Fibroblast of skin of abdomen (primary cell): ENCODE results near the gene LRRC58. TPM values are rescaled to one million over a fixed set of nuclear protein-coding genes. Genes with fewer than 3 reads are reported as not detected.
"Not testable (repeated sequence)": the region's sequence is repeated elsewhere in the genome, so short reads cannot be mapped to it uniquely, and the experiment has no call there.

Source experiments
- DNase-seq: peaks from one replicate; pipeline ENCODE4 v3.0.0-alpha.2; 2013
- polyA plus RNA-seq, 2 experiments: library from polyadenylated mRNA; unstranded; fragments of 120-200 nt; gene quantifications; one replicate each; pipeline ENCODE4 v1.2.1, GENCODE V29; 2013; ENCODE audit not compliant: insufficient read length in 2 of 2

LRRC58 gene
- 14.0 TPM for polyA plus RNA-seq (2013, experiment 1 of 2; ENCODE audit: insufficient read length)
- polyA plus RNA-seq (2013, experiment 2 of 2; ENCODE audit: insufficient read length) = 13.2 TPM

DNA sequence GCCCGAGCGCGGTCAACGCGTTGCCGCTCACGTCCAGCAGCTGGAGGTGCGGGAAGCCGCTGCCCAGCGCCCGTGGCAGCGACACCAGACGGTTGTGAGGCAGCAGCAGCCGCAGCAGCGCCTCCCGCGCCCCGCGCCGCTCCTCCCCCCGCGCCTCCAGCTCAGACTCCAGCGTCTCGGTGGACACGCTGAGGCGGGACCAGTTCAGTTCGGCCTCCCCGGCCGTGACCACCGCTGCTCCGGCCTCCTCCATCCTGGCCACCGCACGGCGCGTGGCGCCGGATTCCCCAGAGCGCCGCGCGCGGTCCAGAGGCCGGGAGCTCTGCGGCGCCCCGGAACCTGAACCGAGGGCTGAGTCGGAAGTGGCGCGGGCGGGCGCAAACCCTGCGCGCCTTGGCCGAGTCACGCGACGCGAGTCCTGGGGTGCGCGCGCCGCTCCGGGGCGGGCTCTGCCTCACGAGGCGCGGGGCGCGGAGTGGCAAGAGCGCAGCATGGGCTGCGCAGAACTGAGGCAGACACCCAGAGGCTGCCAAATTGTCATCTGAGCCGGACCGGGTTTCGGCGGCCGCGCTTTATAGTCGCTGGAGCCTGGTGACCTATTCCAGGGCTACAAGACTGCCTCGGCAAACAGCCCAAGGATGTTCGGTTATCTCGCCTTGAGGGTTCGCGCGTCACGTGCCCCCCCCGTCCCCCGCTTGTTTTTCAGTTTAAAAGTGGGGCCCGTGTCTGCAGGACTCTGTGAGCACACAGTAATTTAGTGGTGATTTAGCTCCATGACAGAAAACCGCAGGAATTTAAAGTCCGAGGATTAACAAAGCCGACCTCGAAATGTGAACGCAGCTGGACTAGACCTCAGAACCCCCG is at the start of gene LRRC58:
TSS of gene LRRC58 (minus strand) at position 364 of the 864 bp plus-strand sequence. CDS start at position 253, 111 bp downstream.
- DNase-seq = peak; percentile 94

DNA sequence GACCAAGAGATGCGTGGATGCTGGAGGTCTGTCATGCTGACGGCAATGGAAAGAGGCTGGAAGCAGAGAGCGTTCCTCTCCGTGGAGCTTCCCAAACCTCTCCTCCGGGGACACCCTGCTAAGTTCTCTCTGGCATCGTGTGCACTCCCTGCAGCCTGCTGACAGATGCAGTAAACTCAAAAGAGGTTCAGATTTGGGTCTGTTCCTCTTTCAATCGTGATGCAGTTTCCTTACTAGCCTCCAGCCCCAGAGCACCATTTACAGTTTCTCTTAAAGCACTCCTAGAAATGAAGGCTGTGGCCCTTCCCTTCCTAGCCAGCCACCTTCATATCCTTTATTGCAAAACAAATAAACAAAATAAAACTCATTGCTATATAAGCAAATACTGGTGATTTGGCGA is 47.3 kb upstream of the LRRC58 start:
- DNase-seq = no peak

DNA sequence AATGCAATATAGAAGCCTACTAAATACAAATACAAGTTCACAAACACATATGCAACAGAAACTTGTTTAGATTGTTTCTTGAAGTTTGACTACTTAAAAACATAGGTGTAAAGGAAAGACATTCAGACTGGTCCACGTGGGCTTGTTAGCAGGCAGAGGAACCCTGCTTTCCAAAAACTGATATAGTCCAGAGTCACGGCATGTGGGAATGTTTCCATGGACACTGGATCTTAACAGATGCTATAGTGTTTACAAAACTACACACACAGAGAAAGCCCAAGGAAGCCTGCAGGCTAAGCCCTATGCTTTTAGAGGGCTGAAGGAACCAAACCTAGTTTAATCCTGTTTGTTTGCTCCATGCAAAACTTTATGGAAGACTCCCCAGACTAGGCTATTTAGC is 45.2 kb upstream of the LRRC58 start:
- no peak for DNase-seq

DNA sequence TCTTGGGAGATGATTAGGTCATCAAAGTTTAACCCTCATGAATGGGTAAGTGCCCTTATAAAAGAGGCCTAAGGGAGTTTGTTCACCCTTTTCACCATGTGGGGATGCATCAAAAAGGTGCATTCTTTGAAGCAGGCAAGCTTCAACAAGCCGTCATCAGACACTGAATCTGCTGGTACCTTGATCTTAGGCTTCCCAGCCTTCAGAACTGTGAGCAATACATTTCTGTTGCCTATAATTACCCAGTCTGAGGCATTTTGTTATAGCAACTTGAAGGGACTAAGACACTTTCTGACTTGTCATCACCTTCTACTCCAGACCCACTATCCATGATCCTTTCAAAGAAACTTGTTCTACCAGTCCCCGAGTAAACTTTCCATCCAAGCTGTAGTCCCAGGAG is 44.6 kb upstream of the LRRC58 start:
- DNase-seq = no peak

DNA sequence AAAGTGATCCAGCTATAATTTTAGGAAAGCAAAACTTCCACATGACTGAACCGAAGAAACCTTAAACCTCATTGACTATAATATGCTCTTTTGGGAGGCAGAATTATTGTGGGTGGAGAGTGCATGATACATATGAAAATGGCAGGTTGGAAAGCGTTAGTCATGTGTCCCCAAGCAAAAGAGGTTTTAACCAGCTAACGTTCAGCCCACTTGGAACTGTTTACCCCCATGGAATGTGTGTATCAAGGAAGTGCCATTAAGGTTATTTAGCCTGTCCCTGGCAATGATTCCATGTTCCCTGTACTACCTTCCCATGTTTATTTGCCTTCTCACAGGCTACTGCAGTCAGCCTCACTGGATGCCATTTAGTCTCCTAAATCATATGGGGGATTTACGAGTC is 44.1 kb upstream of the LRRC58 start:
- no peak for DNase-seq

DNA sequence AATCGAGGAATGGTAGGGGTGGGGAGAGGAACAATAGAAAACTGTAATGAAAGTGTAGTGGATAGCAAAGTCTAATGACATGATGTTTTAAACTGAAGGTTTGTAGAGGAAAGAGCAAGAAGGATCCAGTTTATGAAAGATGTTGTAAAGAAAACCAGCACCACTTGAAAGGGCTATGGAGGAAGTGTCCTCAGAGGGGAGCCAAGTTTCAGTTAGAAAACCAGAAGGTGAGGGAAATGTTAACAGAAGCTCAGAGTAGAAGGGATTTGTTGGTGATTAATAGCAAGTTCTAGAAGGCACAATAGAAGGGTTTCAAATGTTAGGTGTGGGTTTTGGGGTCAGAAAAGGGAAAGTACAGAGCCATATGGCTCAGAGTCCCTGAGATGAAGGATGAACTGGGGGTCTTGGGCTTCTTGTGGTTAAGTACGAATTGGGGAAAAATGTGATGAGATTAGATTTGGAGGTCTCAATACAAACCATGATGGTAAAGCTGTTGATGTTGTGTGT is 33.8 kb upstream of the LRRC58 start:
- DNase-seq = no peak

DNA sequence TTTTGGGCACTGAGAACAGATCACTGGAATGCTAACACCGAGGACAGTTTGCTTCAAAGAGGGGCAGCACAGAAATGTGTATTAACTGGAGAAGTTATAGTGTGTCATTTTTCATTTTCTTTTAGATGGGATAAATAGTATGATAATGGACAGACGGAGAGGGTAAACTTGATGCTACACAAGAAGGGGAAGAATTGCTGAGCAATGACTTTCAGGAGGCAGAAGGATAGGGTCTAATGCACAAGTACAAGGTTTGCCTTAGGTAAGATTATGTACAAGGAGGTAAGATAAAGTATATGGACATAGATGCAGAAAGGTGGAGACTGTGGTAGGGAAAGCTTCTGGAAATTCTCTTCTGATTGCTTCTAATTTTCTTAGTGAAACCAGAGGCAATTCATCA is 32.3 kb upstream of the LRRC58 start:
- no peak for DNase-seq

DNA sequence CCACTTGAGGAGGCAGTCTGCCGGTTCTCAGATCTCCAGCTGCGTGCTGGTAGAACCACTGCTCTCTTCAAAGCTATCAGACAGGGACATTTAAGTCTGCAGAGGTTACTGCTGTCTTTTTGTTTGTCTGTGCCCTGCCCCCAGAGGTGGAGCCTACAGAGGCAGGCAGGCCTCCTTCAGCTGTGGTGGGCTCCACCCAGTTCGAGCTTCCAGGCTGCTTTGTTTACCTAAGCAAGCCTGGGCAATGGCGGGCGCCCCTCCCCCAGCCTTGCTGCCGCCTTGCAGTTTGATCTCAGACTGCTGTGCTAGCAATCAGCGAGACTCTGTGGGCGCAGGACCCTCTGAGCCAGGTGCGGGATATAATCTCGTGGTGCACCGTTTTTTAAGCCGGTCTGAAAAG is 28.8 kb upstream of the LRRC58 start:
- not testable (repeated sequence) for DNase-seq

DNA sequence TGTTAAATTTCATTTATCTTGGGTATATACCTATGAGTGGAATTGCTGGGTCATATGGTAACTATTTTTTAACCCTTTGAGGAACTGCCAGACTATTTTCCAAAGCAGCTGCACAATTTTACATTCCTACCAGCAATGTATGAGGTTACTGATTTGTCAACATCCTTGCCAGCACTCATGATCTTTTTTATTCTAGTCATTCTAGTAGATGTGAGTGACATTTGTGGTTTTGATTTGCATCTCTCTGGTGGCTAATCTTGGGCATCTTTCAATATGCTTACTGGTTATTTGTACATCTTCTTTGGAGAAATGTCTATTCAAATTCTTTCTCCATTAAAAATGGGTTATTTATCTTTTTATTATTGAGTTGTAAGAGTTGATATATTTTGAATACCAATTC is 21.3 kb upstream of the LRRC58 start:
- DNase-seq = no peak

DNA sequence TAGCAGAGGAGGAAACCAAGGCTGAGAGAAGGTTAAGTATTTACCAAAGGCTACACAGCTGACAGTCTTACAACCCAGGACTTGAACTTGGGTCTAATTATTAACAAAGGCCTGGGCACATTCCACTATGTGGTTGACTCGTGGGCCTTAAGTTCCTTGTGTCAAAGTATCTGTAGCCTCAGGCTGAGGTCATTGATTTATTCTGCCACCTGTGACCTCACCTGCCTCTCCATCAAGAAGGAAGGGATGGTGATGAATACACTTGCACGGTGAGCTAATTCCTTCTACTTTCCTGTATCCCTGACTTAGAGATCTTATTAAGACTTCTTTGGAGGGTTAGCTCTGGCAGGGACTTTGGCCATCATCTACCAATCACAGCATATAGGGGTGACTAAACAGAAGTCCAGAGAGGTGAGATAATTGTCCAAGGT is 19.9 kb upstream of the LRRC58 start:
- no peak for DNase-seq

DNA sequence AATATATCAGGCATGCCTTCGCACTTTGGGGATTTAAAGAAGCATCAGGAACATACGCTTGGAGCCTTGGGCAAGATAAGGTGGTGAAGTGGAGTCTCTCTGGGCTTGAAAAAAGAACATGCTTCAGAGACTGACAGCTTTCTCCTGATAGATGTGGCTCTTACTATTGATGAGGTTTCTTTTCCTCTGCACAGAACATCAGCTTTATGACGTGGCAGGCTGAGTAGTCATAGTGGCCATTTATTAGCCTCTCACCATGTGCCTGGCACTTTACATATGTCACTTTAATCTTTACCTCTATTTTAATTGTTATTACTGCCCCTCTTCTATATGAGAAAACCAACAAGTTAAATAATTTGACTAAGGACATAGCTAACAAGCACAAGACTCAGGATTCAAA is 19.0 kb upstream of the LRRC58 start:
- no peak for DNase-seq

DNA sequence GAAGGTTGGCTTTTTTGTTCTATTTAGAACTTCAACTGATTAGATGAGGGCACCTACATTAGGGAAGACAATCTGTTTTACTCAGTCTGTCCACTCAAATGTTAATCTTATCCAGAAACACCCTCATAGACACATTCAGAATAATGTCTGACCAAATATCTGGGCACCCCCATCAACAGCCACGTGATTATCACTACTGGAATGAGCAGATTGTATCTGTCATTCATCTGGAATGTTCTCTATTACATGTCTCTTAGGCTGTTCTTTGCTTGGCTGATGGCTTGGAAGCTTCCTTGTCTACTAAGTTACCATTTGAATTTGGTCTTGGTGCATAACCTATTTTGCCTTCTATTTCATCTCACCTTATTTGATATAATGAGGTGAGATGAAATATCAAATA is 15.7 kb upstream of the LRRC58 start:
- DNase-seq = peak; percentile 47

DNA sequence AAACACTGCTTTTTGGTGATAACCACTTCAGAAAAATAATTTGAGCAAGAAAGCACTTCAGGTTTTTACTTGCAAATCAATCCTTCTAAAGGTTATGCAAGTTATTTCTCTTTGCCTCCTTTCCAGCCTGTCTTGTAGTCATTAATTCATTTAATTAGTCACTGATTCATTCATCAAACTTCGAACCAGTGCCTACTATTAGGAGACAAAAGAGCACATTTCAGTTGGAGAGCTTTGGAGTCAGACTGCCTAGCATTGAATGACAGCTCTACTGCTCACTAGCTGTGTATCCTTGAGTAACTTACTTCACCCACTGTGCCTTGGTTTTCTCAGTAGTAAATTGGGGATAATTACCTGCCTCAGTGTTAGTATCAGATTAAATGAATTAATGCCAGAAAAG is 14.9 kb upstream of the LRRC58 start:
- no peak for DNase-seq

DNA sequence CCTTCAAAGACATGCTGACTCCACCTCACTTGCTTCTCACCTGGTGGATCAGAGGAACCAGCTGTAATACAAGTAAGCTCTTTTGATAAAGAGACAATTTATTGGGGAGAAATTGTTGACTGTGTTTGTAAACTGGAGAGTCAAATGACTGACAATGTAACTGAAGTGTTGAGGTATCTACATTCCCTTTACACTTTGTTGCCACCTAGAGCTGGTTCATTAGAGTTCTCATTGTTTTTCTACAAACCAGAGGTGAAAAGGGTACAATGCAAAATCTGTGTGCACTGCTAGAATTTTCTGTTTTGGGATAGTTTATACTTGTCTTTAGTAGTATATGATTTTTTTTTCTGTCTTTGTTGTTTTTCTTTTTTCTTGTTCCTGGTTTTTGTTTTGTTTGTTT is 8.7 kb upstream of the LRRC58 start:
- no peak for DNase-seq

DNA sequence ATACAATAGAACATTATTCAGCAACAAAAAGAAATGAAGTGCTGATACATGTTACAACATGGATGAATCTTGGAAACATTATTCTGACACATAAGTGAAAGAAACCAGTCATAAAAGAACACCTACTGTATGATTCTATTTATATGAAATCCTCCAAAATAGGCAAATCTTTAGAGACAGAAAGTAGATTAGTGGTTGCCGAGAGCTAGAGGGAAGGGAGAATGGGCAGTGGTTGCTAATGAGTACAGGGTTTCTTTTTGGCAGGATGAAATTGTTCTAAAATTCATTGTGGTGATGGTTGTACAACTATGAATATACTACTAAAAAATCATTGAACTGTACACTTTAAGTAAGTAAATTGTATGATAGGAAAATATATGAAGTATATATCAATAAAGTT is 6.3 kb upstream of the LRRC58 start:
- DNase-seq = no peak

DNA sequence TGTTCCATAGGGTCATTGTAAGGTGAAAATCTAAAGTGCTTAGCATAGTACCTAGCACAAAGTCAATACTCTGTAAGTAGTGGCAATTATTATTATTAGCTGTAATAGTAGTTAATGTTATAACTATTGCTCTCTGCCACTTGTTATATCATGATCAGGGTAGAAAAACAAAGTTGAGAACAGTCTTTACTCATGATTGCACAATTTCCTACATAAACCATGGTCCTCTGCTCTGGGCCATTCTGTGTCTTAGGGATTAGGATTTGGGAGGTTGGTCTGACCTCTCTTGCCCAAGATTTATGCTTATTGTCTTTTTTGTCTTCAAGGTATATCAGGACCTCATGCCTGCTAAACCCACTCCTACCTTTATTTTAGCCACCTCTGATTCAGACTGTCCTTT is 4.3 kb upstream of the LRRC58 start:
- DNase-seq = no peak

DNA sequence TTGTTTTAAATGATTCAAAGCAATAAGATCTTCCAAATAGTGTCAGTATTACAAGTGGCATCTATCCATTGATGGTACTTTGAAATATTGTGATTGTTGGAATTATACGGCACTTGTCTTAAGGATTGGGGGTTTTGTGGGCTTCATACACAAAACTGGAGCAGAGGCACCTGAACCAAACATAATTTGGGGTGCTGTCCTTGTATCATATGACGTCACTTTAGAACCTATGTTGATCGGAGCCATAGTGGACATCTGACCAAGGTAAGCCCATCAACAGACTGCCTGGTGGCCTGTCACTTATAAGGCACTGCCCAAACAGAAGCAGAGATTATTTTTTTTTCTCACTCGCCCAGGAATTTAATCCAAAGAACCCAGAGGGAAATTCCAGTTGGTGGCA is 2.9 kb upstream of the LRRC58 start:
- DNase-seq = no peak

DNA sequence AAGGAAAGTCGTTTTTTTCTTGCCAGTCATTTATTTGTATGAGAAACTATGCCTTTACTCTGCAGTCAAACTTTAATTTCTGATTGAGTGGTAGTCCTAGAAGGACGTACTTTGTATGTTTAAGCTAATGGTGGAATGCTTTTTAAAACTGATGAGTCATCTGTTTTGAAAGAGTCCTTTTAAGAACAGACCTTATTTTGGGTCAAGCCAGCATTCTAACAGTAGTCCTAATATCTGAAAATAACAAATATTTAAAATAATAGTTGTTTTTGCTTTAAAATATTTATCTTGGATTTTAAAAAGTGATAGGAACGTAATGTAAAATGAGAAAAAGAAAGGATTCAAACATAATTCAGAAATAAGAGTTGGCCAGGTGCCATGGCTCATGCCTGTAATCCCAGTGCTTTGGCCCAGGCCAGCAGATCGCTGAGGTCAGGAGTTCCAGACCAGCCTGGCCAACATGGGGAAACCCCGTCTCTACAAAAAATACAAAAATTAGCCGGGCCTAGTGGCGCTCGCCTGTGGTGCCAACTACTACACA is 1.3 kb upstream of the LRRC58 start:
- DNase-seq = peak; percentile 45

DNA sequence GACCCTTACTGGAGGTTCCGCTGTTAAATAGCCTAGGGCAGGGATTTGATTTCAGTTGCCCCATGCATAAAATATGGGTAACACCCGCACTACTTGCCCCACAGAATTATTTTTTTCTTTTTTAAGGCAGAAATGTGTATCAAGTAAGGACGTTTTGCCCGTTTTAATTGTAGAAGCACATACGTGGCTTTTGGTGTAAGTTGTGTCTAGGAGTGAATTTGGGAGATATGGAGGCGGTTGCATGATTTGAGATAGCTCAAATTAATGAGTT is 636 bp upstream of the LRRC58 start:
- no peak for DNase-seq

DNA sequence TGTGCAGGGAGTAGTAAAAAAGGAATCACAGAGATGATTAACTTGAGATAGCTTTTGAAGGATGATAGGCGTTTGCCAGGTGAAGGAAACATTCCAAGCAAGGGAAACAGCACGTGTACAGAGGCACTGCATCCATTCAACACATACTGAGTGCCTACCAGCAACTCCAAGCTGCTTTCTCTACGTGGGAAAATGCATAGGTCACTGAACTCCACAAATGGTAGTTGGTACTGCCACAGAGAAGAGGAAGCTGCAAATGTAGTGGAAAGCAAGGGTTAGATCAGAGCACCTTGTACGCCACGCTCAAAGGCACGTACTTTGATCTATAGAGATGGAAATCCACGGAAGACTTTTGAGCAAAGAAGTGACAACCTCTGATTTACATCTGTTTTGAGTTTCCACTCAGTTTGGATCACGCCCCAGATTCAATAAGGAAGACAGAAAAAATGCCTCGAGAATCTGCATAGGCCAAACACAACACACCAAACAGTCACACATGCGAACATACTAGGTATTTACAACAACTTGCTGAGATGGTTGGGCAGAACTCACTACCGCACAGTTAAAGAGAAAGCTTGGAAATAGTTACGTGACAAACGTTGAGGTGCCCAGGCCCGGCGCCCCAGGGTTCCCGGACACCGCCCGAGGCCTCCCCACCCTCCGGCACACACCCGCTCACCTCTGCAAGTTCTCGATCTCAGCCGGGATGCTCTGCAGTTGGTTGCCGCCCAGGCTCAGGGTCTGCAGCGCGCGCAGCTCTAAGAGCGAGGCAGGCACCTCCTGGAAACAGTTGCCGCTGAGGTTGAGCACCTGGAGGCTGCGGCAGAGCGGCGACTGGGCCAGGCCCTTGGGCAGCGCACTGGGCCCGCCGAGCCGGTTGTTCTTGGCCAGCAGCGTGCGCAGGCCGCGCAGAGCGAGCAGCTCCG is 826 bp downstream of the LRRC58 start:
- no peak for DNase-seq

DNA sequence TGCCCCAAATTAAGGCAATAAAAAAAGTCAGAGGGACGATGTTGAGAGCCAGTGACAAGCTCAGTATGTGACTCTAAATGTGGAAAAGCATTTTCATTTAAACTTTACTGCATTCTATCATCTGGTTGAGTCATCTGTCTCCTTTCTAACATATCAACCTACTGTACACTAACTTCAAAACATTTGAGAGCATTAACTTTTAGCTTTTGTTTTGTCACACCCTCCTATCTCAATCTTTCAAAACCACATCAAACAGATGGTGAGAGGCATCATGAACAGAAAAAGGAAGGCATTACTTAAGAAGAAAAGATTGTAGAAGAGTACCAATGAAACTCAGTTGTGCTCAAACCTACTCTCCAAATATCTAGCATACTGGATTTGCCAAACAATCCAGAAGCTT is 4.8 kb downstream of the LRRC58 start:
- no peak for DNase-seq

DNA sequence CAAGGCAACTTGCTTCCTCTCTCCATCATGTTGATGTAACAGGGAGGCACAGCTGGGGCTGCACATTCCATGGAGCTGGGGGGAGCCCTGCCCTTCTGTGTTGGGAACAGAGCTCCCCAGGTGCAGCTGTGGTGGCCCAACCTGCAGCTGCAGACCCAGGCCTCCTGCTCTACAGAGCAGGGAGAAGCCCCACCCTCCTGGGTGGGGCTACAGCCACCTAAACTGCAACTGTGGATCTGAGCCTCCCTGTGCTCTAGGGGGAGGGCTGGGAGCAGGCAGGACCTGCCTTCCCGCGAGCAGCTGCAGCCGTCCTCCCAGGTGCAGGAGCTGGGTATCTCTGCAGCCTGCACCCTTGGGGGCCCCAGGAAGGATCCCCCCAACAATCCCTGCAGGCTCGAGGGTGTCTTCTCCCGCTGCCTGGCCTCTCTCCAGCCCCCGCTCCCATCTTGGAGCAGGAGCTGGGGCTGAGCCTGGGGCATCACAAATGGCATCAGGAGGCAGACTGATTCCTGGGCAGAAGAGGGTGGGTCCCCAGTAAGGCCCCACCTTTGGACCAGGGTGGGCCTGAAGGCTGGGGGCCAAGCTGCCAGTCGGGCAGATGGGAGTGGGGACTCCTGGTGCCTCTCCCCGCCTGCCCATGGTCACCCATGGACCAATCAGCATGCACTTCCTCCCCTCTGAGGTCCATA is 7.4 kb downstream of the LRRC58 start:
- DNase-seq = no peak

DNA sequence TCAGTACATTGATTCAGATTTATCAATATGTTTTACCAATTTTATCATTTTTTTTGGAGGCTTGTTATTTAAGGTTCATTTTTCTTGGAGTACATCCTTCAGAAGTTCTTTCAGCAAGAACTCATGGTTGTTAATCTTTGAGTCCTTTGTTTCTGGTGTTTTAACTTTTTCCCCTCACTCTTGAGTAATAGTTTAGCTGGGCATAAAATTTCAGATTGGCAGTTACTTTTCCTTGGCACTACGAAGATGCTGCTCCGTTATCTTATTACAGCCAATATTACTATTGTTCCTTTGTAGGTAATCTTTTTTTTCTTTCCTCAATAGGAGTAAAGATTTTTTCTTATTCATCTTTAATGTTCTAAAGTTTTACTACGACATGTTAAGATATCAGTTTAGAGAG is 9.8 kb downstream of the LRRC58 start:
- DNase-seq = no peak
